Vagina (tissue), 2 donors: ENCODE results near the gene STN1.

Experiments
- CTCF ChIP-seq, 3 experiments: fragments of 450-650 bp in 2 of 3; fragments of 200-600 bp in 1 of 3; sonication (generic) in 1 of 3; IDR thresholded peaks; one replicate each; pipeline ENCODE4 v1.5.1; 2017 to 2019; ENCODE audit warnings: antibody characterized with exemption in 3 of 3, mild to moderate bottlenecking in 2 of 3, moderate library complexity in 2 of 3
- POLR2A ChIP-seq, 2 donors: fragments of 450-650 bp; IDR thresholded peaks; one replicate each; pipeline ENCODE4 v1.6.1; 2017; ENCODE audit warnings: antibody characterized with exemption in 2 of 2, mild to moderate bottlenecking in 2 of 2, moderate library complexity in 2 of 2
- POLR2AphosphoS5 ChIP-seq, 2 donors: sonication (generic); formaldehyde crosslinking; IDR thresholded peaks; one replicate each; pipeline ENCODE4 v1.9.0; 2017; ENCODE audit warnings: antibody characterized with exemption in 2 of 2, mild to moderate bottlenecking in 2 of 2, low read depth in 1 of 2; ENCODE audit not compliant: insufficient read depth in 1 of 2

GRCh38 chr10:103838862-103839518 lies 79.0 kb downstream of the STN1 start:
- TF ChIP-seq CTCF (IDR thresholded peaks at IDR 0.05), result no peak
- no peak for TF ChIP-seq POLR2A (IDR thresholded peaks at IDR 0.05)
- TF ChIP-seq POLR2AphosphoS5 (IDR thresholded peaks at IDR 0.05; ENCODE audit: insufficient read depth in 1 of 2, low read depth in 1 of 2), result no peak
